Omental fat pad (tissue), 4 donors: ENCODE data around the gene ANO6. TPM values are rescaled to one million over a fixed set of nuclear protein-coding genes. Genes with fewer than 3 reads are reported as not detected.
A peak's percentile ranks its signal among the peaks of the same experiment; 100 is the strongest.
"Not testable (repeated sequence)": the region's sequence is repeated elsewhere in the genome, so short reads cannot be mapped to it uniquely, and the experiment has no call there.

Source experiments
- ATAC-seq: fragments of 150-250 bp; one replicate; pipeline ENCODE4 v1.9.1; 2016; ENCODE audit warnings: mild to moderate bottlenecking, moderate library complexity; ENCODE audit not compliant: low FRiP score
- DNase-seq: peaks from one replicate; pipeline ENCODE4 v3.0.0-alpha.2; 2019; ENCODE audit warnings: low spot score
- CTCF ChIP-seq, 3 donors: fragments of 450-650 bp; IDR thresholded peaks; one replicate each; pipeline ENCODE4 v1.5.1; 2016 to 2017; ENCODE audit warnings: antibody characterized with exemption in 3 of 3, mild to moderate bottlenecking in 3 of 3, moderate library complexity in 2 of 3
- total RNA-seq, 4 donors: library from RNA; depleted of rRNA; stranded (reverse); fragments of >200 nt; gene quantifications; one replicate each; pipeline ENCODE4 v1.1.0, GENCODE V29; 2016

ANO6 gene
- total RNA-seq, 4 donors from 2014 or later: 88.8 to 189 (median 105) TPM

- no peak for TF ChIP-seq CTCF (IDR thresholded peaks at IDR 0.05)
- no peak for DNase-seq
- peak; percentile 53 for ATAC-seq
Measured at GRCh38 chr12:45235087-45236025, 19.5 kb downstream of the ANO6 start.

- DNase-seq, ATAC-seq: not testable (repeated sequence)
Measured at GRCh38 chr12:45236383-45236782, 20.5 kb downstream of the ANO6 start.

GRCh38 chr12:45242180-45242579, 26.3 kb downstream of the ANO6 start:
- TF ChIP-seq CTCF (IDR thresholded peaks at IDR 0.05): no peak
- DNase-seq: no peak
- ATAC-seq: no peak

- no peak for DNase-seq
- ATAC-seq: no peak
- no peak for TF ChIP-seq CTCF (IDR thresholded peaks at IDR 0.05)
Measured at GRCh38 chr12:45243963-45244362, 28.1 kb downstream of the ANO6 start.

- no peak for TF ChIP-seq CTCF (IDR thresholded peaks at IDR 0.05)
- no peak for DNase-seq
- peak; percentile 73 for ATAC-seq
Measured at GRCh38 chr12:45244561-45245343, 28.9 kb downstream of the ANO6 start.

GRCh38 chr12:45246236-45246635, 30.3 kb downstream of the ANO6 start:
- ATAC-seq: no peak
- no peak for TF ChIP-seq CTCF (IDR thresholded peaks at IDR 0.05)
- DNase-seq: no peak

- DNase-seq (no peak), ATAC-seq (no peak)
- TF ChIP-seq CTCF (IDR thresholded peaks at IDR 0.05): no peak
Measured at GRCh38 chr12:45247589-45247988, 31.7 kb downstream of the ANO6 start.
